Superior temporal gyrus (tissue), 1 donor: ENCODE measurements around the gene HEXD.
"Not testable (repeated sequence)": the region's sequence is repeated elsewhere in the genome, so short reads cannot be mapped to it uniquely, and the experiment has no call there.

ENCODE experiments used
- DNase-seq: peaks from one replicate; pipeline ENCODE4 v3.0.0-alpha.2; 2016; ENCODE audit errors: extremely low spot score

The HEXD gene

DNA sequence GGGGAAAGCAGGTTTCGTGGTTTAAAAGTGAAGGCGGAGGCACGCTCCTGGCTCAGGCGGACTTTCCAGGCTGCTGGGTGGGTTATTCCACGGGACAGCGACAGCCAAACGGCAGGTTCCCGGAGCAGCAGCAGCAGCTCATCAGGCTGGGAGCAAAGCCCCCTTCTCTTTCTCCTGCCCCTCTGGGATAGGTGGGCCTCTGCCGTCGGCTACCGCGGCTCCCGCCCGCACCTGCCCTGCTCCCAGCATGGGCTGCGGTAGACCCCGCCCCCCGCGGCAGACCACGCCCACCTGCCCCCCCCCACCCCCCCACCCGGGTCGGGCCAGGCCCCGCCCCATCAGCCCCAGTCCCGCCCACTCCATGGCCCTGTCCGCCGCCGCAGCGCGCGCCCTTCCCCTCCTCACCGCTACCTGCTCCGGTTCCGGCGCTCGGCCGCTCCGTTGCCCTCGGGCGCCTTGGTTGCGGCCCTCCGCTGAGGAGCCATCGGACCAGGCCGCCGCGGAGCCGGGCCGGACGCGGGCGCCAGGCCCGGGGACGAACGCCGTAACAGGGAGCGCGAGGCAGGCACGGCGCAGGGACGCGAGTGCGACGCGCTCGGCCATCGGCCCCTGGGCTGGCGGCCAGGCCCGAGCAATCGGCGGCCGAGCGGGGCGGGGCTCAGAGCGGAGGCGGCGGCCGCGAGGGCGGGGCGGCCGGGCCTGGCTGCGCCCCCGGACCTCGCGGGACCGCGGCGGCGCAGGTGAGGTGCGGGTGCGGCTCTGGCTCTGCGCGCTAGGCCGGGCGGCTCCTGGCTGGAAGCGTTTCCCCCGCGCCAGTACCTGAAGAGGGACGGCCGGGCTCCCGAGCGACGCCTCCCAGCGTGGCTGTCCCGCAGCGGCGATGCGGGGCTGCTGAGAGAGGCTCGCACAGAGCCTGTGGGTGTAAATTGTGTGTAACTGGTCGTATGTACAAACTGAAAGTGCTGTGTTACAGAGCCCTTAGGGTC, at the start of gene HEXD, which contains the start of gene OGFOD3:
Gene HEXD, plus strand, starts transcription at position 347 of the 986 bp plus-strand sequence. CDS start 1,453 bp downstream, outside the sequence.
Gene OGFOD3, minus strand, starts transcription at position 586 of the 986 bp plus-strand sequence. Its CDS starts 101 bp downstream, at position 485.
- DNase-seq, result peak; percentile 84

DNA sequence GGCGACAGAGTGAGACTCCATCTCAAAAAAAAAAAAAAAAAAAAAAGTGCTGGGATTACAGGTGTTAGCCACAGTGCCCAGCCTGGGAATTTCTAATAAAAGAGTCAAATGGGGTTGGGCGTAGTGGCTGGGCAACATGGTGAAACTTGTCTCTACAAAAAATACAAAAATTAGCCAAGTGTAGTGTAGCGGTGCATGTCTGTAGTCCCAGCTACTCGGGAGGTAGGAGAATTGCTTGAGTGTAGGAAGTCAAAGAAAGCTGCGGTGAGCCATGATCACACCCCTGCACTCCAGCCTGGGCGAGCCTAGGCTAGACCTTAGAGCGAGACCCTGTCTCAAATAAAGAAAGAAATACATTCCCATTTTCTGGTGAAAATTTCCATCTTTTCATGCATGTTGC, 48.9 kb upstream of the HEXD start:
- no peak for DNase-seq

DNA sequence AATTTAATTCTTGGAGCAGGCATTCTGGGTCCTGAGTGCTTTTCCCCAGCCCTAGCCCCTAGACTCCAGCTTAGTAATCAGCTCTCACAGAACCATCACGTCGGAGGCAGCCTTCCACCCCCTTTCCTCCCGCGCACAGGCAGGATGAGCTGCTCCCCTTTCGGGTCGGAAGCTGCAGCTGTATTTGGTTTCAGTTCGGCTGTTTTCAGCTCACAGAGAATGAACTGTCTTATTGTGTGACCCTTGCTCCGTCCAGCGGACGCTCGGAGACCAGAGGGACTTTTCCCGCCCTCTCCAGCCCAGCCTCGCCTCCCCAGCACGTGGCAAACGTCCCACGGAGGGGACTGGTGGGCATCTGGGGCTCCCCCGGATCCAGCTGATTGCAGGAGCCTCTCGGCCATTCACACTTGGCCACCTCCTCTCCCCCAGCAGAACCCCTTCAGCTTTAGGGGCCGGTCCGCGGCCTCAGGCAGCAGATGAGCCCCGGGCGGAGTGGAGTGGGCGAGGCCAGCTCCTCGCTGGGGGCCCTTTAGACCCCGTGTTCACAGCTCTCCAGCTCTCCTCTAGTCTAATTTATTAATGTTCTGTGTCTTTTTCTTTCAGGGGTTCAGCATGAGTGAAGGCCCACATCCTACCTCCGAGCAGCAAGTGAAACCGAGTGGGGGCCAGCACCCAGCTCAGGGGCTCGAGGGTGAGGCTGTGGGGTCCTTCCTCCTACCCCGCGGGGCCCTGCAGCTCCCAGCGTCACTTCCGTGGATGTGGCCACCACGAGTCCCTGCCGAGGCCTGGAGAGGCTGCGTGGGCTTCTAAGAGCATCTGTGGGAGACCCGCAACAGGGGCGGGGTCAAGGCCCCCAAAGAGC, 47.4 kb upstream of the HEXD start:
- no peak for DNase-seq

DNA sequence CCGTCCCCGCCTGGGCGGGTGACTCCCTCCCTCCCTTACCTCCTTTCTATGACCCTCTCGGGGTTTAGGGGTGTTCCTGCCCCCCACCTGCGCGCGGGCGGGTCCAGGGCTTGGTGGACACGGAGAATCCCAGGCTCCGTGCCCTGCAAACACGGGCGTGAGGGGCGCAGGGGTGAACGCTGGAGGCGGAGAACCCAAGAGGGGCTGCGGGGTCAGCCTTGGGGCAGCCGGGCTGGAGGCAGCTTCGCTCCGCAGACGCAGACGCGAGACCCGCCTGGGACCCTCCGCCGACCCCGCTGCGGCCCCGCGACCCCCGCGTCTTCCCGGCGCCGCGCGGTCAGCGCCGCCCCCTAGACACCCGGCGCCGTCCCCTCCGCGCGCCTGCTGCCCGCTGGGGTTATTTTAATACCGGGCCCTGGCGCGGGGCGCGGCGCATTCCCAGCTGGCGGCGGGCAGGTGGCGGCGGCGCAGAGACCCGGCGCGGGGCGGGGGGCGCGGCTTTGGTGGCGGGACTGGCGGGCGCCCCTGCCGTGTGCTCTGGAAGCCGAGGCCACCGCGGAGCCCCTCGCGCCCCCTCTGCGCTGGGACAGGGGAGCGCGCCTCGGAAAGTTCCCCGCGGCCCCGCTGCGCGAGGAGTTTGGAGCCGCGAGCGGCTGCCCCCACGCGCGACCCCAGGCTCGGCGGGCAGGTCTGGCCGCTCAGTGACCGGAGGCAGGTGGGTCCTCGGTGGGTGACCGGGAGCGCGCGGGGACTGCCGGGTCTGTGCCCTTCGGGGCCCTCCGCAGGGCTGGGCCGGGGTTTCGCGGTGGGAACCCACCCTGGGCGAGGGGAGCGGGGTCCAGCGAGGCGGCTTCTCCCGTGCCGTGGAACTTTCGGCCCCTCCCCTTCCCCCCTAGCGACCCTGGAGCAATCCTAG, 46.6 kb upstream of the HEXD start, which contains the start of gene UTS2R:
Gene UTS2R, plus strand, starts transcription at position 433 of the 916 bp plus-strand sequence. CDS start 2,560 bp downstream, outside the sequence.
- no peak for DNase-seq

DNA sequence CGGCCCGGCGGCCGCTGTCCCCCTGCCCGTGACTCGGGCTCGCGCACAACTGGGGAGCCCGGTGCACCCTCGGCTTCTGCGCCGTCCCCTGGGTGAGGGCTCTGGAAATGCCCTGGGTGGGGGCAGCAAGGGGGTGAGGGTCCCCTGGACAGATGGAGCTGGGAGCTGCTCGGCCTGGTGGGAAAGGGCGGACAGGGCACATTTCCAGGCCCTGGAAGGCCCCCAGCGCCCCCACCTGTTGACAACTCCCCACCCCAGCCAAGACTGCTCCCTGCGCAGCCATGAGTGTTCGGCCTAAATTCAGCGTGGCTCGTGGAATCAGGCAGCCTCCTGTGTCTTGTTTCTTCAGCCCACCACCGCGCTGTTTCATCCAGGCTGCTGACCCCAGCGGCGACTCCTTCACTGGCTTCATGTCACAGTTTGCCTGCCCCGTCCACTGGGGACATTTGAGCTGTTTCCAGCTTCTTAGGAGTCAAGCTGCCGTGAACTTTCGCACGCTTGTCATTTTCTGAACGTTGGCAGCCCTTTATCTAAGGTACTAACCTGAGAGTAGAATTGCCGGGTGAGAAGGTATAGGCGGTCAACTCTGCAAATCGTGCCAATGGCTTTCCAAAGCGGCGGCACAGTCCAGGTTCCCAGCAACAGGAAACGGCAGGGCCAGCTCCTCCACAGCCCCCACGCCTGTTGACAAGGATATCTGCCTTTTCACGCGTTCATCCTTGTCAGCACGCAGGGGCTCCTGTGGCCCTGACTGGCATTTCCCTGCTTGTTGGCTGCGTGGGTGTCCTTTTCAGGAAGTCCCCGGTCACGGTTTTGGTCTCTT, 45.7 kb upstream of the HEXD start:
- DNase-seq, result no peak

DNA sequence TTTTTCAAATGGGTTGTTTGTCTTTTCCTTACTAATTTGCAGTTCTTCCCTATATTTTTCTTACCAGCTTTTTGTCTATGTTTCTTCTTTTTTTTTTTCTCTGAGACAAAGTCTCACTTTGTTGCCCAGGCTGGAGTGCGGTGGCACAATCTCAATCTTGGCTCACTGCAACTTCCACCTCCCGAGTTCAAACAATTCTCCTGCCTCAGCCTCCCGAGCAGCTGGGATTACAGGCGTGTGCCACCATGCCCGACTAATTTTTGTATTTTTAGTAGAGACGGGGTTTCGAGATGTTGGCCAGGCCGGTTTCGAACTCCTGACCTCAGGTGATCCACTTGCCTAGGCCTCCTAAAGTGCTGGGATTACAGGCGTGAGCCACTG, 45.1 kb upstream of the HEXD start:
- DNase-seq, result not testable (repeated sequence)

DNA sequence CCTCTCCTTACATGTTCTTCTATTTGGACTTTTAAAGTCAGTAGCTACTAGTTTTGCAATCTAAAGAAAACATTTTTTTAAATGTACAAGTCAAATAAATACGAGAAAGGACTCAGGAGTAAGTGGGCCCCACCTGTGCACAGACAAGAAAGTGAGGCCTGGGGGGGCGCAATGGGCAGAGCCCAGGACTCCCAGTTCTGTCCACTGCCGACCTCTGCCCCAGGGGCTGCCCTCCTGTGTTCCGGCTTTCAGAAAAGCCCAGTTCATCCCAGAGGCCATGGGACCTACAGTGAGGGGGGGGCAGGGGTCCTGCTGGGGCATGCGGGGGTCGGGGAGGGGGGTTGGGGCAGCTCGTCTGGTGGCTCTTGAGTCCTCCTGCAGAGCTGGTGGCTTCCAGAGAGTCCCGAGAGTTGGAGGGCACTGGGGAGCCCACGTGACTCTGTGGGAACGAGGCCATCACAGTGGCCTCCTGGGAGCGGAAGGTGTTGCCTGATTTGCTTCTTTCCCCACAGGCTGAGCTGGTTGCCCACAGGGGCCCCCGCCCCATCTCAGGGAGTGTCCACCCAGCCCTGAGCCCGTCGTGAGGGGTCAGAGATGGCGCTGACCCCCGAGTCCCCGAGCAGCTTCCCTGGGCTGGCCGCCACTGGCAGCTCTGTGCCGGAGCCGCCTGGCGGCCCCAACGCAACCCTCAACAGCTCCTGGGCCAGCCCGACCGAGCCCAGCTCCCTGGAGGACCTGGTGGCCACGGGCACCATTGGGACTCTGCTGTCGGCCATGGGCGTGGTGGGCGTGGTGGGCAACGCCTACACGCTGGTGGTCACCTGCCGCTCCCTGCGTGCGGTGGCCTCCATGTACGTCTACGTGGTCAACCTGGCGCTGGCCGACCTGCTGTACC, 44.2 kb upstream of the HEXD start:
- DNase-seq, result no peak

DNA sequence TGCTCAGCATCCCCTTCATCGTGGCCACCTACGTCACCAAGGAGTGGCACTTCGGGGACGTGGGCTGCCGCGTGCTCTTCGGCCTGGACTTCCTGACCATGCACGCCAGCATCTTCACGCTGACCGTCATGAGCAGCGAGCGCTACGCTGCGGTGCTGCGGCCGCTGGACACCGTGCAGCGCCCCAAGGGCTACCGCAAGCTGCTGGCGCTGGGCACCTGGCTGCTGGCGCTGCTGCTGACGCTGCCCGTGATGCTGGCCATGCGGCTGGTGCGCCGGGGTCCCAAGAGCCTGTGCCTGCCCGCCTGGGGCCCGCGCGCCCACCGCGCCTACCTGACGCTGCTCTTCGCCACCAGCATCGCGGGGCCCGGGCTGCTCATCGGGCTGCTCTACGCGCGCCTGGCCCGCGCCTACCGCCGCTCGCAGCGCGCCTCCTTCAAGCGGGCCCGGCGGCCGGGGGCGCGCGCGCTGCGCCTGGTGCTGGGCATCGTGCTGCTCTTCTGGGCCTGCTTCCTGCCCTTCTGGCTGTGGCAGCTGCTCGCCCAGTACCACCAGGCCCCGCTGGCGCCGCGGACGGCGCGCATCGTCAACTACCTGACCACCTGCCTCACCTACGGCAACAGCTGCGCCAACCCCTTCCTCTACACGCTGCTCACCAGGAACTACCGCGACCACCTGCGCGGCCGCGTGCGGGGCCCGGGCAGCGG, 43.4 kb upstream of the HEXD start:
- DNase-seq, result no peak

DNA sequence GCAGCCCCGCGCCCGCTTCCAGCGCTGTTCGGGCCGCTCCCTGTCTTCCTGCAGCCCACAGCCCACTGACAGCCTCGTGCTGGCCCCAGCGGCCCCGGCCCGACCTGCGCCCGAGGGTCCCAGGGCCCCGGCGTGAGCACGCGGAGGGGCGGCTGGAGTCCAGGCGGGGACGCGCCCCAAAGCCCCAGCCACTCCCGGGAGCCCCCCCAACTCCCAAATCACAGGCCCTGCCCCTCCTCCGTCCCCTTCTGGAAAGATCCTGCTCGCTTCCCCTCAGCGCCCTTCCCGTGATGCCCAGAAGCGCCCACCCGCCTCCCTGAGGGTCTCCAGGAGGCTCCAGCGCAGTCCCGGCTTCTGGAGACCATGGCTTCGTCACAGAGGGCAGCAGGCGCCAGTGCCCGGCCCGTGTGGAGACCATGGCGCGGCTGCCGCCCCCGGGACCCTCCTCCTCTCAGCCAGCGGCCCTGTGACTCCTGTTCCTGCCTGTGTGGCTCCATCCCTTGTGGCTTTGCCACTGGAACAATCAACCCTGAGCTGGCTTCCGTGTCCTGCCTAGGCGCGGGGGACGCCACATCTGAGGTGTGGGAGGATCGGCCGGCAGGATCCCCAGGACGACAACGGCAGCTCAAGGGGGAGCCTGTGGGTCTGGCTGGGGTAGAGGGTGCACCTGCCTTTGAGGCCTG, 42.6 kb upstream of the HEXD start:
- no peak for DNase-seq

DNA sequence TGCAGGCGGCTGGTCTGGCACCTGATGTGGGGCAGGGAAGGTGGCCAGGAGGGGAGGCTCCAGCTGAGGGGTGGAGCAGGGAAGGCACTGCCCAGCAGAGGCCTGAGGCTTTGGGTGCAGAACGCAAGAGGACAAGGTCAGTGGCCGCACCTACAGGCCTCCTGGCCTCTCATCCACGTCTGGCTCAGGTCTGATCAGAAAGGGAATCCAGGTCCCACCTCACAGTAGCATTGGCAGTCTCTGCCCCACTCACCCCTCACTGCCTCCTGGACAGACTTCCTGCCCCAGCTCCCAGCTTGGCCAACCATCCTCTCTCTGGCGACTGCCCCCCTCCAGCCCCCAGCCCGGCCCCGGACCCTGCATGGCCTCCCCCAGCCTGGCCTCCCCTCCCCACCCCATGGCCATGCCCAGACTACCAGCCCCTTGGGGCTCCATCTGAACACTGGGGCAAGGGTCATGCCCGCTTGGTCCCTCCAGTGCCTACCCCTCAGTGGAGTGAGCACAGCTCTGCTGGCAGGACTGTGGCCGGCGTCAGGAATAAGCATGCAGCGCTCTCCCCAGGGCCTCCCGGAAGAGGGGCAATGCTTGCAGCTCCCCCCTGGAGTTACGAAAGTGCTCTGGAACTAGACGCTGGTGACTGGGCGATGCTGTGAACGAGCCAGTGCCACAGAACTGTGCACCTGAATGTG, 42.0 kb upstream of the HEXD start:
- no peak for DNase-seq

DNA sequence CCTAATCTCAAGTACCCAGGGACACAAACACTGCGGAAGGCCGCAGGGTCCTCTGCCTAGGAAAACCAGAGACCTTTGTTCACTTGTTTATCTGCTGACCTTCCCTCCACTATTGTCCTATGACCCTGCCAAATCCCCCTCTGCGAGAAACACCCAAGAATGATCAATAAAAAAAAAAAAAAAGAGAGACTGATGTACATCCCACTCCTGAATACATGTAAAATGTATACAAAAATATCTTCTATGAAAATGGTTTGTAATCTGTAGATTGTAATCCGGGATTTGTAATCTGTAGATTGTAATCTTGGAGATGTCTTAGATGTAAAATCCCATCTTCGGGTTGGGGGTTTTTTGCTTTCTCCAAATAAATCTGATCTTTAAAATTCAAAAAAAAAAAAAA, 40.9 kb upstream of the HEXD start:
- DNase-seq, result not testable (repeated sequence)

DNA sequence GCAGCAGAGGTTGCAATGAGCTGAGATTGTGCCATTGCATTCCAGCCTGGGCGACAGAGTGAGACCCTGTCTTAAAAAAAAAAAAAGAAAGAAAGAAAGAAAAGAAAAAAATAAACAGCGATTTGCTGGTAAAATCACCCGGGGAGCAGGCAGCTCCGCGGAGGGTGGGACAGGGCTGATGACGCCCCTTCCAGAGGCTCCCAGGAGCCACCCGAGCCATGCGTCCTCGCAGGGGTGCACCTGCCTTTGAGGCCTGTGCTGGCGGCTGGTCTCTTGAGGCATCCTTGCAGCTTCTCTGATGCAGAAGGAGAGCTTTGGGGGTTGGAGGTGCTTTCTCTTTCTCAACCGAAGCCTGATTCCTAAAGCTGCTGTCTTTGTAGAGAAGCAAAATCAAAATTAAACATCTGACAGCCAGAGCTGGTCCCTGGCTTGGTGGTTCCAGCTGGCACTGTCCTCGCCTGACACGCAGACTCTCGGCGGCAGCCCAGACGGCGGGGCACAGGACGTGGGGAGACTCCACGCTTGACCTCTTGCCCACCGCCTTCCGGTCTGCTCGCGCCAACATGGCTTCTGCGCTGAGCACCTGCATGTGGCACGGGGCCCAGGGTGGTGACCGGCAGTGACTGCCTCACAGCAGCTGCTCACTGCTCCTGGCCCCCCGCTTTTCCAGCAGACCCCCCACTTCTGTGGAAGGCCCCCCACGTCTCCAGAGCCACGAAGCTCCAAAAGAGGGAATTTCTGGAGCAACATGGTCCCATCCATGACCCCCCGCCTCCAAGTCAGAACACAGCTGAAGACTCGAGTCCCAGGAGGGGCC, 40.0 kb upstream of the HEXD start:
- no peak for DNase-seq

DNA sequence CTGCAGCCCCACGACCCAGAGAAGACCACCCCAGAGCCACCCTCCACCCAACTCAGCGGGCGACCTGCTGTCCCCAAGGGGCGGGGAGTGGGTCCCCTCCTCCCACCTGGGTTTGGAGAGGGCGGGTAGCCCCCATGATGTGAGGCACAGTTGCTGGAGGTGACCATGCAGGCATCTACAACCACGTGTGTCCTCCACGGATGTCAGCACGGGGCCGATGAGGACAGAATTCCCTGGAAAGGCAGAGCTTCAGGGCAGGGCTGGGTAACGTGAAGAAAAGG, 39.5 kb upstream of the HEXD start:
- DNase-seq, result no peak

DNA sequence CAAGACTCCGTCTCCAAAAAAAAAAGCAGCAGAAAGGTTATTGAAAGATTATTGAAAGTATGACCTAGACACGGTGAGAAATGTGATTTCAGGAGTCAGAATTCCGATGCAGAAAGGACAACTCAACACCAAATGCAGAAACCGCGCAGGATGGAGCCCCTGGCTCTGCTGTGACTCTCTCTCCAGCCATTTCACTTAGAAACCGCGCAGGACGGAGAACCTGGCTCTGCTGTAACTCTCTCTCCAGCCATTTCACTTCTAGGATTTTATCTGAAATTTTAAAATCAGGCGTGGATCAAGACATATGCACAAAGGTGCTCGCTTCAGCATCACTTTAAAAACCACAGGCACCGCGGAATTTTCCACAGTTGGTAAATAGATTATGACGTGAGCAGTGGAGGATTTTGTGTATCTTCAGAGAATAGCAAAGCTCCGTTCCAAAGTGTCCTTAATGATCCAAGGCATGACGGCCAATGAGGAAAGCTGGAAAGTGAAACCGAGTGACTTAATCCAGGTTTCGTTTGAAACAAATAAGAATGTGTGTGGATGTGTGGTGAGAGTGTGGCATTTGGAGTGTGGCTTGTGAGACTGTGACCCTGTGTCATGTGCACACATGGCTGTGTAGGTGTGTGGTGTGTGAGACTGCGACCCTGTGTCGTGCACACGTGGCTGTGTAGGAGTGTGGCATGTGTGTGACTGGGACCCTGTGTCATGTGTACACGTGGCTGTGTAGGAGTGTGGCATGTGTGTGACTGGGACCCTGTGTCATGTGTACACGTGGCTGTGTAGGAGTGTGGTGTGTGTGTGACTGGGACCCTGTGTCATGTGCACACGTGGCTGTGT, 37.1 kb upstream of the HEXD start:
- DNase-seq, result peak; percentile 40

DNA sequence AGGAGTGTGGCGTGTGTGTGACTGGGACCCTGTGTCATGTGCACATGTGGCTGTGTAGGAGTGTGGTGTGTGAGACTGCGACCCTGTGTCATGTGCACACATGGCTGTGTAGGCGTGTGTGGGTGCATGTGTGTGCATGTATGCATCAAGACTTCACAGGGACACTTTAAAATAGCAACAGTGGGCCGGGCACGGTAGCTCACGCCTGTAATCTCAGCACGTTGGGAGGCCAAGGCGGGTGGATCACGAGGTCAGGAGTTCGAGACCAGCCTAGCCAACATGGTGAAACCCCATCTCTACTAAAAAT, 36.5 kb upstream of the HEXD start:
- DNase-seq, result not testable (repeated sequence)
